ENCODE measurements around the gene GPC5.
A peak's percentile ranks its signal among the peaks of the same experiment; 100 is the strongest.
"Not testable (repeated sequence)": the region's sequence is repeated elsewhere in the genome, so short reads cannot be mapped to it uniquely, and the experiment has no call there.

Gene GPC5

GRCh38 chr13:92896842-92897241, 1498.4 kb downstream of the GPC5 start:
- no peak overlapping the region for H3K18ac ChIP-seq (ENCODE audit: low read depth in 1 of 2, low read length in 2 of 2)
- no peak overlapping the region for H3K27ac ChIP-seq (ENCODE audit: low read length, poor library complexity, severe bottlenecking)
- H3K4me2 ChIP-seq (ENCODE audit: low read length, poor library complexity, severe bottlenecking) = no peak overlapping the region
- H2AK5ac ChIP-seq (ENCODE audit: low read length, severe bottlenecking) = no peak overlapping the region
- no peak overlapping the region for H4K91ac ChIP-seq (ENCODE audit: low read length)
- H3K4me1 ChIP-seq (ENCODE audit: control insufficient read depth, insufficient read depth, low read depth, low read length) = no peaks in the 10 kb centered on the region
- peaks cover 11% of the 10 kb centered on the region for H3K9me3 ChIP-seq (ENCODE audit: control insufficient read depth, low read length)
- H3K79me1 ChIP-seq (replicated peaks; ENCODE audit: low read length, poor library complexity, severe bottlenecking) = no peaks in the 10 kb centered on the region
- DNase-seq = peak; percentile 14
- no peak overlapping the region for H3K23ac ChIP-seq (ENCODE audit: low read length in 2 of 2)
- H2BK15ac ChIP-seq (ENCODE audit: low read depth, poor library complexity, severe bottlenecking) = no peak overlapping the region
- WGBS = 76% methylated on average over 2 of the region's 2 CpGs
- H2BK5ac ChIP-seq (ENCODE audit: low read depth, low read length, poor library complexity, severe bottlenecking) = no peak overlapping the region
- H3K14ac ChIP-seq (ENCODE audit: low read length in 2 of 2) = no peak overlapping the region
- no peak overlapping the region for H2BK120ac ChIP-seq (ENCODE audit: low read depth, low read length)
- H3K27me3 ChIP-seq (ENCODE audit: control insufficient read depth in 1 of 2, insufficient read depth in 1 of 2, low read length in 2 of 2) = no peaks in the 10 kb centered on the region
- no peak overlapping the region for H3K9ac ChIP-seq (ENCODE audit: low read length)
- H2AFZ ChIP-seq (ENCODE audit: low read depth, low read length) = no peak overlapping the region
- H3K4ac ChIP-seq (ENCODE audit: low read depth in 1 of 2, low read length in 2 of 2) = no peak overlapping the region
- H3K4me3 ChIP-seq (ENCODE audit: insufficient read depth in 1 of 2, low read depth in 1 of 2, low read length in 2 of 2) = no peak overlapping the region
- no peak overlapping the region for H4K8ac ChIP-seq (ENCODE audit: low read length)
- no peaks in the 10 kb centered on the region for H3K36me3 ChIP-seq (ENCODE audit: control insufficient read depth in 1 of 2, insufficient read depth in 2 of 2, low read depth in 1 of 2, low read length in 2 of 2)
- H2BK12ac ChIP-seq (ENCODE audit: low read length in 2 of 2) = no peak overlapping the region

GRCh38 chr13:92898946-92899345, 1500.5 kb downstream of the GPC5 start:
- not testable (repeated sequence) for H4K91ac ChIP-seq (ENCODE audit: low read length); H3K27ac ChIP-seq (ENCODE audit: low read length, poor library complexity, severe bottlenecking); H3K14ac ChIP-seq (ENCODE audit: low read length in 2 of 2); H4K8ac ChIP-seq (ENCODE audit: low read length); H2BK12ac ChIP-seq (ENCODE audit: low read length in 2 of 2); H3K79me1 ChIP-seq (replicated peaks; ENCODE audit: low read length, poor library complexity, severe bottlenecking); H3K18ac ChIP-seq (ENCODE audit: low read depth in 1 of 2, low read length in 2 of 2); H3K4me1 ChIP-seq (ENCODE audit: control insufficient read depth, insufficient read depth, low read depth, low read length); H3K9ac ChIP-seq (ENCODE audit: low read length); H3K4ac ChIP-seq (ENCODE audit: low read depth in 1 of 2, low read length in 2 of 2); H3K36me3 ChIP-seq (ENCODE audit: control insufficient read depth in 1 of 2, insufficient read depth in 2 of 2, low read depth in 1 of 2, low read length in 2 of 2); H2BK120ac ChIP-seq (ENCODE audit: low read depth, low read length); H3K4me3 ChIP-seq (ENCODE audit: insufficient read depth in 1 of 2, low read depth in 1 of 2, low read length in 2 of 2); H2AK5ac ChIP-seq (ENCODE audit: low read length, severe bottlenecking); H3K27me3 ChIP-seq (ENCODE audit: control insufficient read depth in 1 of 2, insufficient read depth in 1 of 2, low read length in 2 of 2); H3K23ac ChIP-seq (ENCODE audit: low read length in 2 of 2); H2BK5ac ChIP-seq (ENCODE audit: low read depth, low read length, poor library complexity, severe bottlenecking); H3K4me2 ChIP-seq (ENCODE audit: low read length, poor library complexity, severe bottlenecking); H2BK15ac ChIP-seq (ENCODE audit: low read depth, poor library complexity, severe bottlenecking); H2AFZ ChIP-seq (ENCODE audit: low read depth, low read length)
- peak; percentile 32 for DNase-seq
- H3K9me3 ChIP-seq (ENCODE audit: control insufficient read depth, low read length) = peaks cover 11% of the 10 kb centered on the region

- H3K79me1 ChIP-seq (replicated peaks; ENCODE audit: low read length, poor library complexity, severe bottlenecking) = no peaks in the 10 kb centered on the region
- no peak overlapping the region for H4K8ac ChIP-seq (ENCODE audit: low read length)
- 39% methylated on average over 2 of the region's 3 CpGs for whole genome bisulfite sequencing
- H4K91ac ChIP-seq (ENCODE audit: low read length) = no peak overlapping the region
- H3K4me2 ChIP-seq (ENCODE audit: low read length, poor library complexity, severe bottlenecking) = no peak overlapping the region
- H3K9me3 ChIP-seq (ENCODE audit: control insufficient read depth, low read length) = peaks cover 12% of the 10 kb centered on the region
- H3K36me3 ChIP-seq (ENCODE audit: control insufficient read depth in 1 of 2, insufficient read depth in 2 of 2, low read depth in 1 of 2, low read length in 2 of 2) = no peaks in the 10 kb centered on the region
- H2AK5ac ChIP-seq (ENCODE audit: low read length, severe bottlenecking) = no peak overlapping the region
- no peaks in the 10 kb centered on the region for H3K4me1 ChIP-seq (ENCODE audit: control insufficient read depth, insufficient read depth, low read depth, low read length)
- no peak overlapping the region for H3K27ac ChIP-seq (ENCODE audit: low read length, poor library complexity, severe bottlenecking)
- H3K27me3 ChIP-seq (ENCODE audit: control insufficient read depth in 1 of 2, insufficient read depth in 1 of 2, low read length in 2 of 2) = no peaks in the 10 kb centered on the region
- DNase-seq = peak; percentile 33
- H2BK5ac ChIP-seq (ENCODE audit: low read depth, low read length, poor library complexity, severe bottlenecking) = no peak overlapping the region
- no peak overlapping the region for H2BK15ac ChIP-seq (ENCODE audit: low read depth, poor library complexity, severe bottlenecking)
- no peak overlapping the region for H2BK12ac ChIP-seq (ENCODE audit: low read length in 2 of 2)
- no peak overlapping the region for H2AFZ ChIP-seq (ENCODE audit: low read depth, low read length)
- no peak overlapping the region for H3K4ac ChIP-seq (ENCODE audit: low read depth in 1 of 2, low read length in 2 of 2)
- no peak overlapping the region for H3K14ac ChIP-seq (ENCODE audit: low read length in 2 of 2)
- no peak overlapping the region for H3K4me3 ChIP-seq (ENCODE audit: insufficient read depth in 1 of 2, low read depth in 1 of 2, low read length in 2 of 2)
- H3K23ac ChIP-seq (ENCODE audit: low read length in 2 of 2) = no peak overlapping the region
- H2BK120ac ChIP-seq (ENCODE audit: low read depth, low read length) = no peak overlapping the region
- H3K18ac ChIP-seq (ENCODE audit: low read depth in 1 of 2, low read length in 2 of 2) = no peak overlapping the region
- H3K9ac ChIP-seq (ENCODE audit: low read length) = no peak overlapping the region
Measured at GRCh38 chr13:92900446-92900845, 1502.0 kb downstream of the GPC5 start.

- no peak overlapping the region for H3K9ac ChIP-seq (ENCODE audit: low read length)
- no peak overlapping the region for H2BK120ac ChIP-seq (ENCODE audit: low read depth, low read length)
- H3K4me3 ChIP-seq (ENCODE audit: insufficient read depth in 1 of 2, low read depth in 1 of 2, low read length in 2 of 2) = no peak overlapping the region
- H2BK12ac ChIP-seq (ENCODE audit: low read length in 2 of 2) = no peak overlapping the region
- H2AFZ ChIP-seq (ENCODE audit: low read depth, low read length) = no peak overlapping the region
- WGBS = 80% methylated on average over 4 of the region's 5 CpGs
- no peak overlapping the region for H2AK5ac ChIP-seq (ENCODE audit: low read length, severe bottlenecking)
- H3K27me3 ChIP-seq (ENCODE audit: control insufficient read depth in 1 of 2, insufficient read depth in 1 of 2, low read length in 2 of 2) = no peaks in the 10 kb centered on the region
- no peak overlapping the region for H3K23ac ChIP-seq (ENCODE audit: low read length in 2 of 2)
- no peaks in the 10 kb centered on the region for H3K36me3 ChIP-seq (ENCODE audit: control insufficient read depth in 1 of 2, insufficient read depth in 2 of 2, low read depth in 1 of 2, low read length in 2 of 2)
- H4K8ac ChIP-seq (ENCODE audit: low read length) = no peak overlapping the region
- no peak overlapping the region for H3K27ac ChIP-seq (ENCODE audit: low read length, poor library complexity, severe bottlenecking)
- H3K9me3 ChIP-seq (ENCODE audit: control insufficient read depth, low read length) = peaks cover 14% of the 10 kb centered on the region
- H2BK15ac ChIP-seq (ENCODE audit: low read depth, poor library complexity, severe bottlenecking) = no peak overlapping the region
- no peak overlapping the region for H3K18ac ChIP-seq (ENCODE audit: low read depth in 1 of 2, low read length in 2 of 2)
- DNase-seq = no peak
- H3K14ac ChIP-seq (ENCODE audit: low read length in 2 of 2) = no peak overlapping the region
- no peak overlapping the region for H2BK5ac ChIP-seq (ENCODE audit: low read depth, low read length, poor library complexity, severe bottlenecking)
- no peak overlapping the region for H4K91ac ChIP-seq (ENCODE audit: low read length)
- no peaks in the 10 kb centered on the region for H3K79me1 ChIP-seq (replicated peaks; ENCODE audit: low read length, poor library complexity, severe bottlenecking)
- H3K4me1 ChIP-seq (ENCODE audit: control insufficient read depth, insufficient read depth, low read depth, low read length) = no peaks in the 10 kb centered on the region
- no peak overlapping the region for H3K4ac ChIP-seq (ENCODE audit: low read depth in 1 of 2, low read length in 2 of 2)
- H3K4me2 ChIP-seq (ENCODE audit: low read length, poor library complexity, severe bottlenecking) = no peak overlapping the region
Measured at GRCh38 chr13:92901739-92902138, 1503.3 kb downstream of the GPC5 start.
